DOHH2 (cell line): ENCODE results near the gene RHOG.

Source experiments
- H3F3A ChIP-seq: fragments of 200-600 bp; sonication (generic), shearing (Covaris generic); 2 replicates; pipeline ENCODE4 v1.6.0; 2016; ENCODE audit warnings: antibody characterized with exemption, mild to moderate bottlenecking; ENCODE audit not compliant: control insufficient read depth, insufficient read depth
- H3K27ac ChIP-seq: fragments of 200-600 bp; sonication (generic); 2 replicates; pipeline ENCODE4 v1.5.1; 2014; ENCODE audit warnings: low read depth, mild to moderate bottlenecking, low read length, moderate library complexity
- H3K27me3 ChIP-seq: fragments of 200-600 bp; sonication (generic); 2 replicates; pipeline ENCODE4 v1.6.1; 2014; ENCODE audit warnings: mild to moderate bottlenecking, low read length, mixed read lengths; ENCODE audit not compliant: control insufficient read depth
- H3K36me3 ChIP-seq: fragments of 200-600 bp; sonication (generic); 2 replicates; pipeline ENCODE4 v1.6.1; 2014; ENCODE audit warnings: mild to moderate bottlenecking, low read length, moderate library complexity, mixed read lengths; ENCODE audit not compliant: control insufficient read depth
- H3K4me1 ChIP-seq: fragments of 200-600 bp; sonication (generic); 2 replicates; pipeline ENCODE4 v1.6.1; 2014; ENCODE audit warnings: mild to moderate bottlenecking, low read length, mixed read lengths; ENCODE audit not compliant: control insufficient read depth
- H3K4me2 ChIP-seq: fragments of 200-600 bp; sonication (generic); 2 replicates; pipeline ENCODE4 v1.6.0; 2014; ENCODE audit warnings: mild to moderate bottlenecking, low read length, moderate library complexity
- H3K4me3 ChIP-seq: fragments of 200-600 bp; sonication (generic); 2 replicates; pipeline ENCODE4 v1.5.1; 2014; ENCODE audit warnings: mild to moderate bottlenecking, low read length, mixed read lengths
- H3K79me2 ChIP-seq: fragments of 200-600 bp; sonication (generic); 2 replicates; pipeline ENCODE4 v1.6.1; 2014; ENCODE audit warnings: mild to moderate bottlenecking, low read length, mixed read lengths; ENCODE audit not compliant: control insufficient read depth
- H3K9me2 ChIP-seq: fragments of 200-600 bp; sonication (generic); replicated peaks from 2 replicates; pipeline ENCODE4 v1.6.1; 2014; ENCODE audit warnings: mild to moderate bottlenecking, low read length, mixed read lengths; ENCODE audit not compliant: control insufficient read depth
- H3K9me3 ChIP-seq: fragments of 200-600 bp; sonication (generic); 2 replicates; pipeline ENCODE4 v1.6.1; 2014; ENCODE audit warnings: antibody characterized with exemption, low read length, mixed read lengths; ENCODE audit not compliant: control insufficient read depth, insufficient read depth
- H4K20me1 ChIP-seq: fragments of 200-600 bp; sonication (generic); 2 replicates; pipeline ENCODE4 v1.6.0; 2014; ENCODE audit warnings: low read depth, mild to moderate bottlenecking, antibody characterized with exemption, low read length, moderate library complexity; ENCODE audit not compliant: control insufficient read depth, insufficient read depth
- EZH2phosphoT487 ChIP-seq: fragments of 200-600 bp; sonication (generic); IDR thresholded peaks from 2 replicates; pipeline ENCODE4 v1.6.1; 2017; ENCODE audit warnings: borderline replicate concordance, mild to moderate bottlenecking, antibody characterized with exemption, low read length, moderate library complexity, mixed read lengths
- TF ChIP-seq, protein P1 (sequence below): fragments of 200-600 bp; sonication (generic); IDR thresholded peaks from one replicate; pipeline ENCODE4 v1.5.1; 2014; ENCODE audit warnings: antibody characterized with exemption, mild to moderate bottlenecking, low read depth, low read length; ENCODE audit not compliant: poor library complexity, severe bottlenecking

The RHOG gene

DNA sequence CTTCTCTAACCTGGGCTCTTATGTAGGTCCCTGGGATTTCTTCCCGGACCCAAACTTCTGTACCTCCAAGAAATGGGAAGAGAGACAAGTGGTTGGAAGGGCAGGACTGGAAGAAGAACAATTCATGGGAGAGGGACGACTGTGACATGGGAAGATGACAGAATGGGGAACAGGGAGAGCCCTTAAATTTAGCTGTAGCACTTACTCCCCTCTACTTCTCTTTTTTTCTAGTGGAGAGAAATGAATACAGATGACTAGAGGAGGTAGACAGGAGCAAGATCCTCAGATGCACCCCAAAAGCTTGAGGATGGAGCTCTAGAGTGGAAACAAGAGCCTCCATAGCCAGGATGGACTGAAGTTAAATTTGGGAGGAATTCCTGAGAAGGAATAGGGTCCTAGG is 2.3 kb downstream of the RHOG start:
- Histone ChIP-seq H3K4me3 (peak overlapping the region; percentile 91), H3K27ac (peak overlapping the region; percentile 84), H3K9me2 (no peaks in the 10 kb centered on the region), H3K9me3 (no peaks in the 10 kb centered on the region), H4K20me1 (peaks cover 29% of the 10 kb centered on the region), H3F3A (peaks cover 24% of the 10 kb centered on the region), H3K79me2 (peaks cover 72% of the 10 kb centered on the region), H3K36me3 (peaks cover 48% of the 10 kb centered on the region), H3K27me3 (no peaks in the 10 kb centered on the region), H3K4me1 (peaks cover 69% of the 10 kb centered on the region), H3K4me2 (peak overlapping the region; percentile 100)
- TF ChIP-seq, protein P1, sequence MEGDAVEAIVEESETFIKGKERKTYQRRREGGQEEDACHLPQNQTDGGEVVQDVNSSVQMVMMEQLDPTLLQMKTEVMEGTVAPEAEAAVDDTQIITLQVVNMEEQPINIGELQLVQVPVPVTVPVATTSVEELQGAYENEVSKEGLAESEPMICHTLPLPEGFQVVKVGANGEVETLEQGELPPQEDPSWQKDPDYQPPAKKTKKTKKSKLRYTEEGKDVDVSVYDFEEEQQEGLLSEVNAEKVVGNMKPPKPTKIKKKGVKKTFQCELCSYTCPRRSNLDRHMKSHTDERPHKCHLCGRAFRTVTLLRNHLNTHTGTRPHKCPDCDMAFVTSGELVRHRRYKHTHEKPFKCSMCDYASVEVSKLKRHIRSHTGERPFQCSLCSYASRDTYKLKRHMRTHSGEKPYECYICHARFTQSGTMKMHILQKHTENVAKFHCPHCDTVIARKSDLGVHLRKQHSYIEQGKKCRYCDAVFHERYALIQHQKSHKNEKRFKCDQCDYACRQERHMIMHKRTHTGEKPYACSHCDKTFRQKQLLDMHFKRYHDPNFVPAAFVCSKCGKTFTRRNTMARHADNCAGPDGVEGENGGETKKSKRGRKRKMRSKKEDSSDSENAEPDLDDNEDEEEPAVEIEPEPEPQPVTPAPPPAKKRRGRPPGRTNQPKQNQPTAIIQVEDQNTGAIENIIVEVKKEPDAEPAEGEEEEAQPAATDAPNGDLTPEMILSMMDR = no peak
- TF ChIP-seq EZH2phosphoT487 = no peak

DNA sequence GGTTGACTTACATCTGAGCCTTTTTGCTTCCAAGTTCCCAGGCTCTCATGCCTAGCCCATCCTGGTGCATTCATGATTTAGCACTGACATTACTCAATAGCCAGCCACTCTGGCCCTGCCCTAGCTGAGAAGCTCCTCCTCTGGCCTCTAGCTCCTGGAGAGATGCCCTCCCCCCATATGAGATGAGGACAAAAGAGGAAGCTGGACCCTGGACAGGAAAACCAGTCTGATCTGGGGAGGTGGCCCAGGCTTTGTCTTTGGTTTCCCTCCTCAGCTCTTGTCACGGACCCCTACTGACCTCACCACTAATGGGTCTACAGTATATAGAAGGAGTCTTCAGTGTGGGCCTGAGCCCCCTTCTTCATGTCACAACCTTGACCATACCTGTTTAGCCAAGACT is 3.0 kb downstream of the RHOG start:
- peaks cover 69% of the 10 kb centered on the region for H3K4me1 ChIP-seq
- H3K4me3 ChIP-seq = peak overlapping the region; percentile 91
- no peak for TF ChIP-seq EZH2phosphoT487
- TF ChIP-seq, protein P1 = no peak
- H3K27ac ChIP-seq = peak overlapping the region; percentile 84; the same call in 1 of the 2 replicates
- H3K27me3 ChIP-seq = no peaks in the 10 kb centered on the region
- H3K79me2 ChIP-seq = peaks cover 79% of the 10 kb centered on the region
- H3F3A ChIP-seq = peaks cover 24% of the 10 kb centered on the region
- H3K9me3 ChIP-seq = no peaks in the 10 kb centered on the region
- H3K4me2 ChIP-seq = peak overlapping the region; percentile 100
- peaks cover 53% of the 10 kb centered on the region for H3K36me3 ChIP-seq
- H3K9me2 ChIP-seq = no peaks in the 10 kb centered on the region
- peaks cover 32% of the 10 kb centered on the region for H4K20me1 ChIP-seq

DNA sequence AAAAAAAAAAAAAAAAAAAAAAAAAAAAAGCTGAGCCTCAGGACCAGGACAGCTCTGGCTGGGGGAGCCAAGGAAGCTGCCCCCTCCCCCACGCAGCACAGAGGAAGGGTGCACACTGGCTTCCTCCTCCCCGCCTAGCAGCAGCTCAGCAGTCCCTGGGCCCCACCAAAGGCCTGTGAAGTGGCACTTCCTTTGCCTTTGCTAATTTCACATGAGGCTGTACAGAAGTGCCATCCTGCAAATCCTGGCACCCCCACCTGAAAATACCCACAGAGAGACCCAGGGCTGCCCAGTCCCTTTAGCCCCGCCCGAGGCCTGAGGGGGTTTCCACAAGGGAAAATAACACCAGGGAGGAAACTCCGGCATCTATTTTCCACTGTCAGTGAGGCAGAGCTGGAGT is 3.9 kb downstream of the RHOG start:
- peak overlapping the region; percentile 100 for H3K4me2 ChIP-seq
- H3F3A ChIP-seq = peaks cover 21% of the 10 kb centered on the region
- H3K4me3 ChIP-seq = peak overlapping the region; percentile 91
- TF ChIP-seq EZH2phosphoT487 = no peak
- TF ChIP-seq, protein P1 = no peak
- no peaks in the 10 kb centered on the region for H3K9me2 ChIP-seq
- peaks cover 57% of the 10 kb centered on the region for H3K36me3 ChIP-seq
- peaks cover 38% of the 10 kb centered on the region for H4K20me1 ChIP-seq
- peaks cover 65% of the 10 kb centered on the region for H3K4me1 ChIP-seq
- H3K27ac ChIP-seq = peak overlapping the region; percentile 14; the same call in 1 of the 2 replicates
- H3K9me3 ChIP-seq = no peaks in the 10 kb centered on the region
- peaks cover 88% of the 10 kb centered on the region for H3K79me2 ChIP-seq
- no peaks in the 10 kb centered on the region for H3K27me3 ChIP-seq
